Keratinocyte (primary cell): ENCODE results near the gene ASB10. TPM values are rescaled to one million over a fixed set of nuclear protein-coding genes. Genes with fewer than 3 reads are reported as not detected.

ENCODE experiments used
- DNase-seq: peaks from one replicate; pipeline ENCODE4 v3.0.0-alpha.2; 2011; ENCODE audit warnings: low read depth, missing footprints, low spot score
- FAIRE-seq: peaks from 2 replicates; lab custom pipeline; 2011; peaks lifted over from hg19 to GRCh38; lab: Jason Lieb, UNC
- H2AFZ ChIP-seq: 2 replicates; pipeline ENCODE4 v1.6.0; 2012; ENCODE audit warnings: low read length, control low read depth, inconsistent platforms; ENCODE audit not compliant: control insufficient read depth
- H3K27ac ChIP-seq: 2 replicates; pipeline ENCODE4 v1.5.1; 2011; ENCODE audit warnings: low read length; ENCODE audit not compliant: control insufficient read depth, insufficient read depth
- H3K27me3 ChIP-seq: 3 replicates; pipeline ENCODE4 v1.6.0; 2011; ENCODE audit warnings: low read length; ENCODE audit not compliant: control insufficient read depth, insufficient read depth; ENCODE audit errors: extremely low read depth
- H3K36me3 ChIP-seq, 2 experiments: 2 replicates in 1 of 2; 3 replicates in 1 of 2; pipeline ENCODE4 v1.5.1; 2011; ENCODE audit warnings: low read length in 2 of 2, mild to moderate bottlenecking in 1 of 2; ENCODE audit not compliant: control insufficient read depth in 2 of 2, insufficient read depth in 2 of 2; ENCODE audit errors: extremely low read depth in 1 of 2
- H3K4me1 ChIP-seq: 3 replicates; pipeline ENCODE4 v1.5.1; 2011; ENCODE audit warnings: low read length; ENCODE audit not compliant: control insufficient read depth, insufficient read depth; ENCODE audit errors: extremely low read depth
- H3K4me2 ChIP-seq: 3 replicates; pipeline ENCODE4 v1.6.0; 2011; ENCODE audit warnings: low read depth, low read length; ENCODE audit not compliant: control insufficient read depth, insufficient read depth; ENCODE audit errors: extremely low read depth
- H3K4me3 ChIP-seq, 3 experiments: fragments of 200-600 bp in 1 of 3; sonication (generic) in 1 of 3; 2 replicates in 2 of 3; 3 replicates in 1 of 3; pipeline ENCODE4 v1.5.1; 2011 to 2016; ENCODE audit warnings: low read length in 3 of 3, mild to moderate bottlenecking in 3 of 3, control low read depth in 2 of 3, inconsistent platforms in 1 of 3, low read depth in 1 of 3, mixed read lengths in 1 of 3, mixed run types in 1 of 3, moderate library complexity in 1 of 3; ENCODE audit not compliant: control insufficient read depth in 2 of 3, insufficient read depth in 2 of 3; ENCODE audit errors: extremely low read depth in 1 of 3
- H3K79me2 ChIP-seq: 2 replicates; pipeline ENCODE4 v1.6.0; 2012; ENCODE audit warnings: low read length; ENCODE audit not compliant: control insufficient read depth, insufficient read depth
- H3K9ac ChIP-seq: 3 replicates; pipeline ENCODE4 v1.6.0; 2011; ENCODE audit warnings: low read length; ENCODE audit not compliant: control insufficient read depth, insufficient read depth; ENCODE audit errors: extremely low read depth
- H3K9me1 ChIP-seq: 3 replicates; pipeline ENCODE4 v1.6.0; 2011; ENCODE audit warnings: low read length; ENCODE audit not compliant: control insufficient read depth, insufficient read depth; ENCODE audit errors: extremely low read depth
- H3K9me3 ChIP-seq: 2 replicates; pipeline ENCODE4 v1.5.1; 2012; ENCODE audit warnings: low read depth, low read length; ENCODE audit not compliant: control insufficient read depth
- H4K20me1 ChIP-seq: 3 replicates; pipeline ENCODE4 v1.6.0; 2011; ENCODE audit warnings: low read length; ENCODE audit not compliant: control insufficient read depth, insufficient read depth; ENCODE audit errors: extremely low read depth
- CTCF ChIP-seq, 3 experiments: IDR thresholded peaks in 1 of 3; conservative IDR thresholded peaks in 1 of 3; optimal IDR thresholded peaks in 1 of 3; 2 replicates in 2 of 3; 3 replicates in 1 of 3; pipeline versions ENCODE3 to v1.5.1; 2011; ENCODE audit warnings: low read length in 3 of 3, mild to moderate bottlenecking in 3 of 3, moderate library complexity in 2 of 3, control low read depth in 1 of 3, inconsistent platforms in 1 of 3; ENCODE audit not compliant: insufficient read depth in 2 of 3; ENCODE audit errors: extremely low read depth in 1 of 3
- EZH2 ChIP-seq: IDR thresholded peaks from one replicate; pipeline ENCODE4 v1.6.1; 2012; ENCODE audit warnings: inconsistent platforms, mild to moderate bottlenecking, low read length, moderate library complexity
- dilution Hi-C: fragments of 300-500 bp; cut with MboI; formaldehyde crosslinking; loops from one replicate; pipeline ENCODE4 v1.7.0; 2020; ENCODE audit warnings: low sequenced_read_pairs; ENCODE audit not compliant: extremely low pct_ligation_motif_present
- polyA plus RNA-seq, 5 experiments: library from polyadenylated mRNA; depleted of rRNA in 3 of 5; stranded (reverse) in 3 of 5; stranded (forward) in 1 of 5; unstranded in 1 of 5; fragments of >200 nt; gene quantifications; 1 replicate in 1 of 5; 2 replicates in 3 of 5; 3 replicates in 1 of 5; pipeline versions ENCODE4 v1.2.1 to v1.2.3, GENCODE V29; 2011 to 2012; ENCODE audit warnings: missing spikeins in 2 of 5, low read depth in 1 of 5, low replicate concordance in 1 of 5

ASB10 gene
- polyA plus RNA-seq, 1 donor (not counting 4 experiments of a cell fraction or from before 2014, with no cell fraction given) = not detected

DNA sequence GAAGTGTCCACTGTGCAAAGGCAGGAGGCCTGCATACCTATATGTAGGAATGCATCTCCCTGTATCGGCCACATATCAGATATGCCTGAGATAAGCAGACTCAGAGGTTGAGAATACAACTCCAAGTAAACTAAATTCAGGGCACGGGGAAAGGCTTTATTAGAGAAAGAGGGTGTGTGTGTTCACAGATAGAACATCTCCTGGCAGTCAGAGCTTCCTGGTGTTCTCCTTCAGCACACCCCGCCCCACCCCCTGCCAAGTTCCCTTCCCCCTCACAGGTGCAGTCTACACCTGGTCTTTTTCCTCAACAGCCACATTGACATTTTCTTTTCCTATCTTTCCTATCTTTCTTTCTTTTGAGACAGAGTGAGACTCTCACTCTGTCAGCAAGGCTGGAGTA lies 36.7 kb downstream of the ASB10 start:
- Histone ChIP-seq H2AFZ (no peak overlapping the region), H3K4me3 (no peak overlapping the region), H3K4me1 (no peaks in the 10 kb centered on the region), H3K27ac (no peak overlapping the region), H3K4me2 (no peak overlapping the region), H3K9me1 (no peaks in the 10 kb centered on the region), H3K9ac (no peak overlapping the region), H3K79me2 (no peaks in the 10 kb centered on the region), H3K36me3 (peaks cover 0 to 2% of the 10 kb centered on the region in 2 experiments), H3K9me3 (no peaks in the 10 kb centered on the region), H3K27me3 (peaks cover 35% of the 10 kb centered on the region), H4K20me1 (no peaks in the 10 kb centered on the region)
- DNase-seq = no peak
- FAIRE-seq = no peak
- TF ChIP-seq EZH2 (no peak), CTCF (optimal IDR thresholded peaks at IDR 0.05 in 1 of 3, IDR thresholded peaks at IDR 0.05 in 1 of 3, conservative IDR thresholded peaks at IDR 0.05 in 1 of 3; ENCODE audit: extremely low read depth in 1 of 3, insufficient read depth in 2 of 3, low read length in 3 of 3) (no peak)
- dilution Hi-C loops = no loop called here

DNA sequence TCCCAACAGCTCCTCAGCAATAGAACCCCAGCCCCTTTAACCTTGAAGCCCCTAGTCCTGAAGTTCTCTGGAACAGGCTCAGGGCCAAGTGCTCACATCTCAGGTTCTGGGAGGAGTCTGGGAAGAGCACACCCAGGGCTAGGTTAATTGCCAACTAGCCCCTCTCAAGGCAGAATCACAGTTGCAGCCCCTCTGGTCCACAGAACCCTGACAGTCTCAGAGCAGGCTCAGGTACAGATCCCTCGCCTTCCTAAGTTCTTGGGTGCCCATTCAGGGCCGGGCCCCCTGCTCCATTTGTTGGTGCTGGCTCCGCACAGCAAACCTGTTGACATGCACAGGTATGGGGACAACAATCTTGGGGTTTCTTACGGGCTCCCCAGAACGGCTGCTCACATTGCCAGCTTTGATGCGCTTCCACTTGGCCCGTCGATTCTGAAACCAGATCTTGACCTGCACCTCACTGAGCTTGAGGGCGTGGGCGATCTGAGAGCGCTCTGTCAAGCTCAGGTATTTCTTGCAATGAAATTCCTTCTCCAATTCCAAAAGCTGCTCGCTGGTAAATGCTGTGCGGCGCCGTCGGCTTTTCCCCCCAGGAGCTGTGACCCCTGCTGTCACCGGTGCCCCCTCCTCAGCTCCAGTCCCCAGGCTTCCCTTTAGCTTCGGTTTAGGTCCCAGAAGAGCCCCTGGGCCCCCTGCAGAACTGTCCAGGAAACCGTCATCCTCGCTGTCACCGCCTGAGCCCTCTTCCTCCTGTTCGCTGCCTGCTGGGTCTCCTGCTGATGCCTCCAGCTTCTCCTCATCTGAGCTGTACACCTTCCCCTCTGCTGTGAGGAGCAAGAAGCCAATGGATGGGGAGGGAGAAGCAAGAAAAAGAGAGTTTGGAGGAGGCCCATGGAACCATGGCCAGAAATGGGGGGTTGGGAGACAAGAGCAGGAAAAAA lies 38.5 kb downstream of the ASB10 start:
- H3K4me2 ChIP-seq = no peak overlapping the region
- H2AFZ ChIP-seq = no peak overlapping the region
- no peaks in the 10 kb centered on the region for H3K79me2 ChIP-seq
- FAIRE-seq (no peak), DNase-seq (no peak)
- peaks cover 35% of the 10 kb centered on the region for H3K27me3 ChIP-seq
- no peaks in the 10 kb centered on the region for H4K20me1 ChIP-seq
- H3K4me1 ChIP-seq = peaks cover 9% of the 10 kb centered on the region
- H3K4me3 ChIP-seq = no peak overlapping the region
- H3K9me3 ChIP-seq = no peaks in the 10 kb centered on the region
- dilution Hi-C loops = no loop called here
- peaks cover 9 to 11% of the 10 kb centered on the region in 2 experiments for H3K36me3 ChIP-seq
- no peaks in the 10 kb centered on the region for H3K9me1 ChIP-seq
- TF ChIP-seq CTCF (optimal IDR thresholded peaks at IDR 0.05 in 1 of 3, IDR thresholded peaks at IDR 0.05 in 1 of 3, conservative IDR thresholded peaks at IDR 0.05 in 1 of 3; ENCODE audit: extremely low read depth in 1 of 3, insufficient read depth in 2 of 3, low read length in 3 of 3) (no peak), EZH2 (peak; percentile 50)
- H3K27ac ChIP-seq = no peak overlapping the region
- no peak overlapping the region for H3K9ac ChIP-seq
